Uterus (tissue), 2 donors: Measurements from ENCODE around the gene PLAU.

Experiments used
- CTCF ChIP-seq, 4 experiments: fragments of 200-600 bp in 2 of 4; fragments of 450-650 bp in 2 of 4; sonication (generic) in 2 of 4; IDR thresholded peaks; one replicate each; pipeline ENCODE4 v1.5.1; 2016 to 2019; ENCODE audit warnings: antibody characterized with exemption in 4 of 4, mild to moderate bottlenecking in 2 of 4, moderate library complexity in 1 of 4
- POLR2A ChIP-seq, 2 donors: fragments of 450-650 bp; IDR thresholded peaks; one replicate each; pipeline ENCODE4 v1.6.1; 2016; ENCODE audit warnings: antibody characterized with exemption in 2 of 2, mild to moderate bottlenecking in 1 of 2, moderate library complexity in 1 of 2

- TF ChIP-seq CTCF (IDR thresholded peaks at IDR 0.05) (no peak), POLR2A (IDR thresholded peaks at IDR 0.05) (no peak)
Measured at GRCh38 chr10:73876971-73877370, 34.0 kb upstream of the PLAU start.
